Osteocyte (in vitro differentiated cells): ENCODE measurements around the gene LANCL1. TPM values are rescaled to one million over a fixed set of nuclear protein-coding genes. Genes with fewer than 3 reads are reported as not detected.
A peak's percentile ranks its signal among the peaks of the same experiment; 100 is the strongest.

Experiments
- DNase-seq: peaks from one replicate; pipeline ENCODE4 v3.0.0; 2021; ENCODE audit warnings: mixed read lengths; ENCODE audit not compliant: unreplicated experiment; ENCODE audit errors: extremely low spot score
- H3K27ac Mint-ChIP-seq: one replicate; pipeline ENCODE4 v1.8.0; 2021; ENCODE audit warnings: mild to moderate bottlenecking, mixed read lengths; ENCODE audit not compliant: unreplicated experiment
- H3K27me3 Mint-ChIP-seq: one replicate; pipeline ENCODE4 v1.8.0; 2021; ENCODE audit warnings: mixed read lengths; ENCODE audit not compliant: unreplicated experiment
- H3K36me3 Mint-ChIP-seq: one replicate; pipeline ENCODE4 v1.8.0; 2021; ENCODE audit warnings: mixed read lengths; ENCODE audit not compliant: unreplicated experiment
- H3K4me1 Mint-ChIP-seq: one replicate; pipeline ENCODE4 v1.8.0; 2021; ENCODE audit warnings: mixed read lengths; ENCODE audit not compliant: unreplicated experiment
- H3K4me3 Mint-ChIP-seq: one replicate; pipeline ENCODE4 v1.8.0; 2021; ENCODE audit warnings: mild to moderate bottlenecking, moderate library complexity, mixed read lengths; ENCODE audit not compliant: unreplicated experiment
- H3K9me3 Mint-ChIP-seq: one replicate; pipeline ENCODE4 v1.8.0; 2021; ENCODE audit warnings: mixed read lengths; ENCODE audit not compliant: unreplicated experiment
- total RNA-seq: library from RNA; stranded (reverse); gene quantifications from 2 replicates; pipeline ENCODE4 v1.2.1, GENCODE V29; 2021
- TF ChIP-seq, protein P1 (sequence below): fragments of 200-600 bp; sonication (generic); IDR thresholded peaks from 2 replicates; pipeline ENCODE4 v1.5.0; 2021; ENCODE audit warnings: antibody characterized with exemption, mild to moderate bottlenecking, moderate library complexity

The LANCL1 gene
- total RNA-seq, 1 donor from 2014 or later: 67.3 TPM

DNA sequence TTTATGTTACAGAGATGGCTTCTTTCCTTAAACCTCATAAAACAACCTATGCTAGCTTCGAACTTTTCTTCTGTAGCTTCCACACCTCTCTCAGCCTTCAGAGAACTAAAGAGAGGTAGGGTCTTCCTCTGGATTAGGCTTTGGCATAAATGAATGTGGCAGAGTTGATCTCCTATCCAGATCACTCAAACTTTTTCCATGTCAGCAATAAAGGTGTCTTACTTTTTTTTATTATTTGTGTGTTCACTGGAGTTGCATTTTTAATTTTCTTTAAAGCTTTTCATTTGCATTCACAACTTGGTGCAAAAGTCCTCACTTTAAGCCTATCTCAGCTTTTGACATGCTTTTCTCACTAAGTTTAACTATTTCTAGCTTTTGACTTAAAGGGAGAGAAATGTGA lies 66.0 kb downstream of the LANCL1 start:
- Mint-ChIP-seq H3K36me3 (no peaks in the 10 kb centered on the region), H3K9me3 (peaks cover 11% of the 10 kb centered on the region), H3K4me3 (no peak overlapping the region), H3K4me1 (no peaks in the 10 kb centered on the region), H3K27ac (no peak overlapping the region), H3K27me3 (peaks cover 14% of the 10 kb centered on the region)
- DNase-seq: no peak
- TF ChIP-seq, protein P1, sequence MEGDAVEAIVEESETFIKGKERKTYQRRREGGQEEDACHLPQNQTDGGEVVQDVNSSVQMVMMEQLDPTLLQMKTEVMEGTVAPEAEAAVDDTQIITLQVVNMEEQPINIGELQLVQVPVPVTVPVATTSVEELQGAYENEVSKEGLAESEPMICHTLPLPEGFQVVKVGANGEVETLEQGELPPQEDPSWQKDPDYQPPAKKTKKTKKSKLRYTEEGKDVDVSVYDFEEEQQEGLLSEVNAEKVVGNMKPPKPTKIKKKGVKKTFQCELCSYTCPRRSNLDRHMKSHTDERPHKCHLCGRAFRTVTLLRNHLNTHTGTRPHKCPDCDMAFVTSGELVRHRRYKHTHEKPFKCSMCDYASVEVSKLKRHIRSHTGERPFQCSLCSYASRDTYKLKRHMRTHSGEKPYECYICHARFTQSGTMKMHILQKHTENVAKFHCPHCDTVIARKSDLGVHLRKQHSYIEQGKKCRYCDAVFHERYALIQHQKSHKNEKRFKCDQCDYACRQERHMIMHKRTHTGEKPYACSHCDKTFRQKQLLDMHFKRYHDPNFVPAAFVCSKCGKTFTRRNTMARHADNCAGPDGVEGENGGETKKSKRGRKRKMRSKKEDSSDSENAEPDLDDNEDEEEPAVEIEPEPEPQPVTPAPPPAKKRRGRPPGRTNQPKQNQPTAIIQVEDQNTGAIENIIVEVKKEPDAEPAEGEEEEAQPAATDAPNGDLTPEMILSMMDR: no peak

DNA sequence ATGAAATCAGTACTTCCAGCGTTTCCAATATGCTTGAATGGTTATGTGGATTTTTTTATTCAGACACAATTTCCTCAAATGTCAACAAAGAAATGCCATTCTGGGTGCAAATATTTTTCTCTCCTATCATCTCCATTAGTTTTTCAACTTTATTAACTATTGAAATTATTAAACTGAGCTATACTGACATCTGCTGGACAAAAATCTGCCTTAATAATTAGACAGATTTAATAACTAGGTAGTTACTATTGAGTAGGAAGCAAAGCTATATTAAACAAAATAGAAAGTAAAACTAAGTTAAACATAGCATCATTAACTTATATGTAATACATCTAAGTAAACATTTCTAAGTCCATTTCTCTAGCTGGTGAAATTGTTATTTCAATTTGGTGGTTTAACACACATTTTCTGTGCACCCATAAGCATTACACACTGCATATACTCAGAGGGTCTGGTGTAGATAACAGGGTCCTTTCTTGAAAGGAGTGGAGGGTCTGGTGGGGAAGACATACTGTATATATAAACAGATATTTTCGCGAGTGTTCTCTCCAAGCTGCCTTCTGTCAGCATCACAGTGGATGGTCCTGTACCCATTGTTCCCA lies 77.0 kb downstream of the LANCL1 start:
- Mint-ChIP-seq H3K4me1 (no peaks in the 10 kb centered on the region), H3K27ac (no peak overlapping the region), H3K9me3 (no peaks in the 10 kb centered on the region), H3K36me3 (no peaks in the 10 kb centered on the region), H3K27me3 (peaks cover 41% of the 10 kb centered on the region), H3K4me3 (no peak overlapping the region)
- TF ChIP-seq, protein P1: peak; percentile 56
- DNase-seq: no peak

DNA sequence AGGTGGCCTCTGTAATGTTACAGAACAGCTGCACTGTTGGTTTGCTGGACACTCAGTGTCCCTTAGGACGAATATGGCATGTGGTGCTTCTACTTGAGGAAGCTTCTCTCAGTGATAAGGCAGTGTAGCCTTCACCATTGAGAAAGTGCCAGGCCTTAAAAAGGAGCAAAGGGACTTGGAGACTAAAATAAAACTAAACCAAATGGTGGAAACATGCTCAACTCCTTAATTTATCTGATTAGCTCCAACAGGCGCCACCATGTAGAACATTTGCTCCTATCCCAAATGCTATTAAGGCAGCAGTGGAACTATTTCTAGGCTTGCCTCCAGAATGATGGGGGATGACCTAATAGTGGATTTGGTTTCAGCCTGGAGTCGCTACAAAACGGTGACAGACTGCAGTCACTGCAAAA lies 84.1 kb downstream of the LANCL1 start:
- Mint-ChIP-seq H3K4me3 (no peak overlapping the region), H3K36me3 (no peaks in the 10 kb centered on the region), H3K4me1 (no peaks in the 10 kb centered on the region), H3K27me3 (peaks cover 9% of the 10 kb centered on the region), H3K27ac (no peak overlapping the region), H3K9me3 (no peaks in the 10 kb centered on the region)
- TF ChIP-seq, protein P1: no peak
- no peak for DNase-seq

DNA sequence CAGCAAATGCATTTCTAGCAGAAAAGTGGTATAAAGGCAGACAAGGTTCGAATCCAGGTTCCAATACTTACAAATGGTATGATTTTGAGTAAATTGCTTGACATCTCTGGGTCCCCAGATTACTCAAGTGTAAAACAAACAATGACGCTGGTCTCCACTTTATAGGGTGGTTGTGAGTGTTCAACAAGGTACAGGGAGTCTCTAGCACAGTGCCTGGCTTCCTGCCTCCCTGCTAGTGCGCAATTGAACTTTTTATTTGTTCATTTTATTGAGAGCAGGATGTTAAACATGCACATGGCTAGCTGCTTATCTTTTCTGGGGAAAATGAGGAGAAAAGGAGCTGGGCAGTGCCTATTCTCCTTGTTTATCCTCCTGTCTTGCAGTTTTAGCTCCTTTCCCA lies 86.7 kb downstream of the LANCL1 start:
- H3K27me3 Mint-ChIP-seq: peaks cover 9% of the 10 kb centered on the region
- H3K9me3 Mint-ChIP-seq: no peaks in the 10 kb centered on the region
- DNase-seq: no peak
- no peaks in the 10 kb centered on the region for H3K36me3 Mint-ChIP-seq
- no peak overlapping the region for H3K4me3 Mint-ChIP-seq
- no peak overlapping the region for H3K27ac Mint-ChIP-seq
- TF ChIP-seq, protein P1: no peak
- H3K4me1 Mint-ChIP-seq: no peaks in the 10 kb centered on the region

DNA sequence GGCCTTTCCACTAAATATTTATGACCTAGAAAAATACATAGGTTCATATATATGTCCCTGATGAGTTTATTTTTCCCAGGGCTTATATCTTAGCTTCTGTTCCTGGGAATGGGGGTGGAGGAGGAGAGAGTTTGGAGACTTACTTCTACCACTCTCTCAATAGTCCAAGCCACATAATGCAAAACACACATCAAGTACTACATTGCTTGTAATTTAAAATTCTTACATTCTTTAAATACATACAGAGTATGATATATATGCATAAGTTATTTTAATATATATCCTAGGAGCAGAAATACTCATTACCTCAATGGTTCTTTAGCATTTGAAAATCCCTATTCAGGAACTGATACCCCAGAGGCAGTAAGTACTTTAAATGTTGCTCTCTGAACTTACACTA lies 88.4 kb downstream of the LANCL1 start:
- H3K4me3 Mint-ChIP-seq: no peak overlapping the region
- H3K4me1 Mint-ChIP-seq: no peaks in the 10 kb centered on the region
- no peaks in the 10 kb centered on the region for H3K9me3 Mint-ChIP-seq
- no peak overlapping the region for H3K27ac Mint-ChIP-seq
- H3K27me3 Mint-ChIP-seq: peaks cover 7% of the 10 kb centered on the region
- no peaks in the 10 kb centered on the region for H3K36me3 Mint-ChIP-seq
- DNase-seq: no peak
- TF ChIP-seq, protein P1: no peak
